Right ventricle myocardium inferior (tissue), 1 donor: ENCODE data around the gene C1QTNF12. TPM values are rescaled to one million over a fixed set of nuclear protein-coding genes. Genes with fewer than 3 reads are reported as not detected.

ENCODE experiments used
- ATAC-seq: fragments of 200-7000 bp; cut with Tn5 transposase; one replicate; pipeline ENCODE4 v1.9.1; 2020; ENCODE audit warnings: mild to moderate bottlenecking, moderate library complexity
- DNase-seq: peaks from one replicate; pipeline ENCODE4 v3.0.0; 2021; ENCODE audit errors: missing footprints
- intact Hi-C: fragments of 100-400 bp; cut with DNase I; formaldehyde crosslinking; loops from one replicate; pipeline ENCODE4 v1.11.0; 2022
- total RNA-seq: library from RNA; stranded (reverse); fragmentation: NEBNext Ultra II Directional; extraction: Animal tissue kit (Norgen Biotek cat#: 25700); gene quantifications from one replicate; pipeline ENCODE4 v1.2.1, GENCODE V29; 2021
- donor health status: DM: no; HTN: yes; CAD: no; lungs with severe emphysema.

The C1QTNF12 gene
- total RNA-seq, 1 donor from 2014 or later = 0.57 TPM

GRCh38 chr1:1245817-1246576 lies 525 bp downstream of the C1QTNF12 start:
- intact Hi-C loops = no loop called here

GRCh38 chr1:1245178-1245816 lies 1.2 kb downstream of the C1QTNF12 start:
- DNase-seq (no peak), ATAC-seq (no peak)
- intact Hi-C loops = no loop called here

More at GRCh38 chr1:1245817-1246576, 525 bp downstream of the C1QTNF12 start:
- DNase-seq = no peak
- ATAC-seq = no peak

- no peak for DNase-seq
- no peak for ATAC-seq
- intact Hi-C loops = no loop called here
Observed at GRCh38 chr1:1244192-1244811, 2.2 kb downstream of the C1QTNF12 start.

GRCh38 chr1:1243807-1244191 lies 2.7 kb downstream of the C1QTNF12 start:
- intact Hi-C loops = no loop called here
- ATAC-seq = no peak

GRCh38 chr1:1243266-1243660 lies 3.3 kb downstream of the C1QTNF12 start:
- intact Hi-C loops = no loop called here
- no peak for DNase-seq
- no peak for ATAC-seq

More at GRCh38 chr1:1243807-1244191, 2.7 kb downstream of the C1QTNF12 start:
- DNase-seq = no peak

GRCh38 chr1:1242461-1243265 lies 3.9 kb downstream of the C1QTNF12 start:
- DNase-seq = no peak
- intact Hi-C loops = no loop called here

GRCh38 chr1:1241588-1242219 lies 4.8 kb downstream of the C1QTNF12 start:
- no peak for DNase-seq
- intact Hi-C loops = no loop called here
- ATAC-seq = no peak

More at GRCh38 chr1:1242461-1243265, 3.9 kb downstream of the C1QTNF12 start:
- ATAC-seq = no peak

- DNase-seq (no peak), ATAC-seq (no peak)
- intact Hi-C loops = no loop called here
Observed at GRCh38 chr1:1240822-1241587, 5.5 kb downstream of the C1QTNF12 start.

- DNase-seq = no peak
- ATAC-seq = no peak
- intact Hi-C loops = no loop called here
Observed at GRCh38 chr1:1240348-1240732, 6.2 kb downstream of the C1QTNF12 start.

GRCh38 chr1:1239614-1240347 lies 6.7 kb downstream of the C1QTNF12 start:
- intact Hi-C loops = no loop called here
- DNase-seq (no peak), ATAC-seq (no peak)

- ATAC-seq (no peak), DNase-seq (no peak)
- intact Hi-C loops = no loop called here
Observed at GRCh38 chr1:1239227-1239613, 7.3 kb downstream of the C1QTNF12 start.

GRCh38 chr1:1238702-1239178 lies 7.8 kb downstream of the C1QTNF12 start:
- DNase-seq = no peak
- intact Hi-C loops = no loop called here
- no peak for ATAC-seq

- ATAC-seq (no peak), DNase-seq (no peak)
- intact Hi-C loops = no loop called here
Observed at GRCh38 chr1:1237874-1238701, 8.4 kb downstream of the C1QTNF12 start.

GRCh38 chr1:1236945-1237873 lies 9.3 kb downstream of the C1QTNF12 start:
- DNase-seq (no peak), ATAC-seq (no peak)
- intact Hi-C loops = no loop called here

- ATAC-seq (no peak), DNase-seq (no peak)
- intact Hi-C loops = no loop called here
Observed at GRCh38 chr1:1236176-1236763, 10.3 kb downstream of the C1QTNF12 start.
